GM11168 (cell line): ENCODE results near the gene EMP2.

Experiments
- in situ Hi-C: fragments of 300-500 bp; cut with MboI; formaldehyde crosslinking; loops from one replicate; pipeline ENCODE4 v1.12.0; 2022; ENCODE audit warnings: low sequenced_read_pairs; ENCODE audit not compliant: unreplicated experiment

EMP2 gene

DNA sequence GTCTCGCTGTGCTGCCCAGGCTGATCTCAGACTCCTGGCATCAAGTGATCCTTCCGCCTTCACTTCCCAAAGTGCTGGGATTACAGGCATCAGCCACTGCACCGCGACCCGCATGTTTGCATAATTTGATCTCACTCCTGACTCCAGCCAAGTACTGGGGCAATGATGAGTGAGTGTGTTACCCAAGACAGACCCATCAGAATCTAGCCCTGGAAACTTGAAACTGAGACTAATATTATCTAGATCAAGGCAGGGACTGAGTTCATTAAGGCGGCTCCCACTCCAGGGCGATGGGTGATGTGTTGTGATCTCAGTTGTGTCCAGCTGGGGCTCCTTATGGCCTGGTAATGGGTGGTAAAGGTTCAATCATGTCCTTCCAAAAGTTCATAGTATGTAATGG is 53.4 kb downstream of the EMP2 start:
- in situ Hi-C loops = loop anchor here (10.0 kb wide), 1 partner anchor 398 kb away; no protein-coding TSS in a partner anchor

DNA sequence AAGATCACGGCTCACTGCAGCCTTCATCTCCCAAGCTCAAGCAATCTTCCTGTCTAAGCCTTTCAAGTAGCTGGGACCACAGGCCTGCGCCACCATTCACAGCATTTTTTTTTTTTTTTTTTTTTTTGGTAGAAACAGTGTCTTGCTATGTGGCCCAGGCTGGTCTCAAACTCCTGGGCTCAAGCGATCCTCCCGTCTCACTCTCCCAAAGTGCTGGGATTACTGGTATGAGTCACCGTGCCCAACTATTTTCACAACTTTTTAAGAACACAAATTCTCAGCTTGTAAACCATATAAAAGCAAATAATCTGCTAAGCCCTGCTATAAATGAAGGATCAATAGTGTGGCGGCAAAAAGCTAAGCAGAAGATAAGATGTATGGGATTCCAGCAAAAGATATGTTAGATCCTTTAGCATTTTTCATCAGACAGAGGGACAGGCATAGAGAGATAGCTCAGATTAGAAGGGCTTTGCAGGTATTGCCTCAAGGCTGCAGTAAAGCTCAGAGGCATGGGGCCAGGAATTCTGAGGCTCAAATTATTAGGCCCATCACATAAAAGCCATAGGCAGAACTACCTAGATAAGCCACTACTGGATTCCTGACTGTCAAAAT is 55.1 kb downstream of the EMP2 start:
- in situ Hi-C loops = loop anchor here (10.0 kb wide), 1 partner anchor 399 kb away; no protein-coding TSS in a partner anchor

DNA sequence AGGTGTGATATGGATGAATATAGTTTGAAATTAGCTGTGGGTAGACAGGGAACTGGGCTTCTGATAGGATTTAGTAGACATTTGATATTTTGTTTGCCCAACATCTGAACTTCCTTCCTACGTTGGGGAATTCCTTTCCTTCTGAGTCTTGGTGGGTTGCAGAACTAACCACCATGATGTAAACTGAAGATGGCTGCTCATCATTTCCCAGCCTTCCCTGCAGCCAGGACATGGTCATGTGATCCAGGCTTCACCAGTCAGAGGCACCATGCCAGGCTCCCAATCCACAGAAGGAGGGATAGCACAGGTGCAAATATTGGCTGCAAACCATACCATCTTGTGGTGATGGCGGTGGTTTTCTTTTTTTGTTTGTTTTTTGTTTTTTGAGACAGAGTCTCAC is 57.4 kb downstream of the EMP2 start:
- in situ Hi-C loops = loop anchor here (10.0 kb wide), 1 partner anchor 402 kb away; no protein-coding TSS in a partner anchor

DNA sequence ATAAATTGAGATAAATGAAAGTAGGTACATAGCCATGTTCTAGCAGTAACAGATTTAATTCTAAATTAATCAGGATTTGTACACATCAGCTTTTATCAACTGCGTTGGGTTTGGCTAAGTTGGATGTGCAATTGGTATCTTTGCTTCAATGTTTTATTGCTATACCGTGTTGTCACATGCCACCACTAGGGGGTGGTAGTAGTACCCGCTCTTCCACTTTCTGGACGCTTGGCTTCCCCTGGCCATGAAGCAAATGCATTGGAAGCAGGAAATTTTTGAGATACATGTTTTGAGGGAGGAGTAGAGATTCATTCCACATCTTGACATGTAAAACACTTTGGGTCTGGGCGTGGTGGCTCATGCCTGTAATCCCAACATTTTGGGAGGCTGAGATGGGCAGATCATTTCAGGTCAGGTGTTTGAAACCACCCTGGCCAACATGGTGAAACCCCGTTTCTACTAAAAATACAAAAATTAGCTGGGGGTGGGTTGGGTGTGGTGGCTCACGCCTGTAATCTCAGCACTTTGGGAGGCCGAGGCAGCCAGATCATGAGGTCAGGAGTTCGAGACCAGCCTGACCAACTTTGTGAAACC is 58.6 kb downstream of the EMP2 start:
- in situ Hi-C loops = loop anchor here (10.0 kb wide), 1 partner anchor 403 kb away; no protein-coding TSS in a partner anchor

DNA sequence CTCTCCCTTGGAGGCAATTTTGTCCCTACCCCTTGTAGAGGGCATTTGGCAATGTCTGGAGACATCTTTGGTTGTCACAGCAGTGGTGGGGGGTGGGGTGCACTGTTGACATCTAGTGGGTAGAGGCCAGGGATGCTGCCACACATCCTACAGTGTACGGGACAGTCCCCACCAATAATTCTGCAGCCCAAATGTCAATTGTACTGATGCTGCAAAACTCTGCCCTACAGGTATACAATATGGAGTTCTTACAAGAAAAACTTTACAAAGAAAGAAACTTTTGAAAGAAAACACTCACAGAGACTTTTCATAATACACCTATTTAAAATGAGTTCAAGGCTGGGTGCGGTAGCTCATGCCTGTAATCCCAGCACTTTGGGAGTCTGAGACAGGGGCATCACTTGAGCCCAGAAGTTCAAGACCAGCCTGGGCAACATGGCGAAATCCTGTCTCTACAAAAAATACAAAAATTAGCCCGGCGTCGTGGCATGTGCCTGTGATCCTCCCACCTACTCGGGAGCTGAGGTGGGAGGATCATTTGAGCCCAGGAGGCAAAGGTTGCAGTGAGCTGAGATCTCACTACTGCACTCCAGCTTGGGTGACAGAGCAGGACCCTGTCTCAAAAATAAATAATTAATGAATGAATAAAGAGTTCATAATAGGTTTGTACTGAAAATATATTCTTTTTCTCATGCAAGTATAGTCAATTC is 59.4 kb downstream of the EMP2 start:
- in situ Hi-C loops = loop anchor here (10.0 kb wide), 1 partner anchor 404 kb away; no protein-coding TSS in a partner anchor

DNA sequence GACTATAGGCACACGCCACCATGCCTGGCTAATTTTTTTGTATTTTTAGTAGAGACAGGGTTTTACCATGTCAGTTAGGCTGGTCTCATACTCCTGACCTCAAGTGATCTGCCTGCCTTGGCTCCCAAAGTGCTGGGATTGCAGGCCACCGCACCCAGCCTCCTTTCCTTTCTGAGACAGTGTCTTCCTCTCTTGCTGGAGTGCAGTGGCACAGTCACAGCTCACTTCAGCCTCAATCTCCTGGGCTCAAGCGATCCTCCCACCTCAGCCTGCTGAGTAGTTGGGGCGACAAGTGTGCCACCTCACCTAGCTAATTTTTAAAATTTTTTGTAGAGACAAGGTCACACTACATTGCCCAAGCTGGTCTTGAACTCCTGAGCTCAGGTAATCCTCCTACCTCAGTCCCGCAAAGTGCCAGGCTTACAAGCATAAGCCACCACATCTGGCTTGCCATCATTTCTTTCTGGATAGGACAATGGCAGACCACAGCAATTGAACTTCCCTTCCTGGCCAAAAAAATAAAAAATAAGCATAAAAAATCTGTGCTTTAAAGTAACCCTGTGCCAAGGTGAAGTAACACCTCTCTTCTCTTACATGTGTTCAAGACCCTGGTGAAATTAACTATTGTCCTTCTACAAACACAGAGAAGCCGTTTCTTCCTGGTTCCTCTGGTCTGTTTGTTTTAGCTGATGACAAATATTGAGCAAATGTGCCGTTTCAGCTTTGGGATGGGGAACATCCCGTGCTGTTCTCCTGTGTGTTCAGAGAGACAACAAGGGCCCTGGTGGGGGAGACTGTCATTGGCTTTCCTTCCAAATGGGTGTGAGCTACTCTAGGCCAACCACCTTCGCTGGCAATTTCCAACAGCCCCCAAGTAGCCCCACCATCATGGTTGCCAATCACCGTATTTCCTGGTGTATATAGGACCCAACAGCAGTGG is 60.2 kb downstream of the EMP2 start:
- in situ Hi-C loops = loop anchor here (5.0 to 10.0 kb wide), 3 partner anchors 208 to 405 kb away; no protein-coding TSS in a partner anchor

DNA sequence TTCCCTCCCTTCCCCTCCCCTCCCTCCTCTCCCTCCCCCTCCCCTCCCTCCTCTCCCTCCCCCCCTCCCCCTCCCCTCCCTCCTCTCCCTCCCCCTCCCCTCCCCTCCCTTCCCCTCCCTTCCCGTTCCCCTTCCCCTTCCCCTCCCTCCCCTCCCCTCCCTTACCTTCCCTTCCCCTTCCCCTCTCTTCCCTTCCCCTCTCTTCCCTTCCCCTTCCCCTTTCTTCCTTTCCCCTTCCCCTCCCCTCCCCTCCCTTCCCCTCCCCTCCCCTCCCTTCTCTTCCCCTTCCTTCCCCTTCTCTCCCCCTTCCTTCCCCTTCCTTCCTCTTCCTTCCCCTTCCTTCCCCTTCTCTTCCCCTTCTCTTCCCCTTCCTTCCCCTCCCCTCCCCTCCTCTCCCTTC is 61.1 kb downstream of the EMP2 start:
- in situ Hi-C loops = loop anchor here (5.0 kb wide), 2 partner anchors 207 to 218 kb away; no protein-coding TSS in a partner anchor

GRCh38 chr16:10518479-10519041 is 61.8 kb downstream of the EMP2 start:
- in situ Hi-C loops = loop anchor here (5.0 kb wide), 2 partner anchors 206 to 219 kb away; no protein-coding TSS in a partner anchor

GRCh38 chr16:10517868-10518267 is 62.5 kb downstream of the EMP2 start:
- in situ Hi-C loops = loop anchor here (5.0 kb wide), 2 partner anchors 206 to 219 kb away; no protein-coding TSS in a partner anchor

DNA sequence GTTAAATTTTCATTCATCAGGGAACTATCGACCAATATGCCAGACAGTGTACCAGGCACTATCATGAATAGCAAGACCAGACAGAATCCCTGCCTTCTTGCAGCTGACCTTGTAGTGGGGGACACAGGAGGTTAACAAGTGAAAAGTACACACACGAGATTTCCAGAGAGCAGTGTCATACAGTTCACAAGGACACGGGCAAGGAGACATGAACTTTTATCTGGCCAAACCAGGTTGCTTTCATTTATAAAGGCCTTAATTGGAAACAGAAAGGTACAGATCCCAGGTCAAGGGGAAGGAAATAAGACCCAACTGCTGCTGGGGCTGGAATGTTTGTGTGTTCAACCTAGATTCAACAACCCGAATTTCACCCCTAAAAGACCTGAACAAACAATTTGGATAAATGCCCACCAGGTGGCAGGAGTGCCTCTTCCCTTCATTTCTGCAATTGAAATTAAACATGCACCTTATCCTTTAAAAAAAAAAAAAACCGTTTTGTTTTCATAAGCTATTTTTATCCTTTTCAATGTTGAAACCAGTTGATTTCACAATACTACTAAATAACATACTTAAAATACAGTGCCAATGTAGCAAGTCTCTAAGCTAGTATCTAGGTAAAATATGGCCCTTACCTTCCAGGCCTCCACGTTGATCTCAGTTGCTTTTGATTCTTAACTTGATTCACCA is 65.9 kb downstream of the EMP2 start:
- in situ Hi-C loops = loop anchor here (5.0 kb wide), 2 partner anchors 202 to 223 kb away; no protein-coding TSS in a partner anchor

DNA sequence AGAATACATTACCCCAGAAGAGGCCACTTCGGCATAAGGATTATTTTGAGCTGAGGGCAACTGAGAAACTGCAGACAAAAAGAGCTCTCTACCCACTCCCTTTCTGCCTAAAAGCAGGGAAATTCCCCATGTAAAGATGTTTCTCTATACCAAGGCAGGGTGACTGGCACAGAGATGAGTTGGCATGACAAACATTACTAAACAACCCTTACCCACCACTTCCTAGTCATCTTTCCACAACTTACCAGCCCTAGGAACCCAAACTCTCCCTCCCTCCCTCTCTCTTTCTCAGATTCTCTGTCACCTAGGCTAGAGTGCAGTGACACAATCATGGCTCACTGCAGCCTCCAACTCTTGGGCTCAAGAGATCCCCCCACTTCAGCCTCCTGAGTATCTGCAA is 68.6 kb downstream of the EMP2 start:
- in situ Hi-C loops = no loop called here

DNA sequence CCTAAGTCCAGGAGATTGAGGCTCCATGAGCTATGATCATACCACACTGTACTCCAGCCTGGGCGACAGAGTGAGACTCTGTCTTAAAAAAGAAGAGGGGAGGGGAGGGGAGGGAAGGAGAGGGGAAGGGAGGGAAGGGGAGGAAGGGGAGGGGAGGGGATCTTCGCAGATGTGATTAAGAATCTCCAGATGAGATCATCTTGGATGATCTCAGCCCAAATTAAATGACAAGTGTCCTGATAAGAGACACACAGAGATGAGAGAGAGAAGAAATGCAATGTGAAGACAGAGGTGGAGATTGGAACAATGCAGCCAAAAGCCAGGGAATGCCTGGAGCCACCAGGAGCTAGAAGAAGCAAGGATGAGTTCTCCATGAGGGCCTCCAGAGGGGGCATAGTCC is 70.1 kb downstream of the EMP2 start:
- in situ Hi-C loops = no loop called here

GRCh38 chr16:10509534-10510025 is 70.8 kb downstream of the EMP2 start:
- in situ Hi-C loops = loop anchor here (5.0 kb wide), 1 partner anchor 252 kb away; no protein-coding TSS in a partner anchor

GRCh38 chr16:10505286-10505685 is 75.1 kb downstream of the EMP2 start:
- in situ Hi-C loops = loop anchor here (5.0 kb wide), 1 partner anchor 248 kb away; no protein-coding TSS in a partner anchor

DNA sequence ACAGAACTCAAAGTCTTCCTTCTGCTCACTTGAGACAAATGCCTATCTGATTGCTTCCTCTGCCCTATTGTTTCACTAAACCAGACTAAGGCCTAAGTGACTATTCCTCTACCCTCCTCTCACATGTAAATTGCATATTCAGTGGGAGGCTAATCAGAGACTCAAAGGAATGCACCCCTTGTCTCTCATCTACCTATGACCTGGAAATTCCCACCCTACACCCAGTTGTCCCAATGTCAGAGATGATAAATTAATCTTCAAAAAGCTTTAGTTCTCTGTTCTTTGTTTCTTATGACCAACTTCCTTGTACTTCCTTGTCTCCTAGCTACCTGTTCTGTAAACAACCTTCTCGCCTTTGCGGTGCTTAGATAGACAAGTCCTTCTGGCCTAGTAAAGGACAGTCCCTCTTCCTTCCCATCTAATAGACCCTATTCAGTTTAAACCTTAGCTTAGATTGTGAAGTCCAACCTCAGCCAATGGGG is 76.0 kb downstream of the EMP2 start:
- in situ Hi-C loops = no loop called here

- in situ Hi-C loops = no loop called here
Observed at GRCh38 chr16:10502776-10503175, 77.6 kb downstream of the EMP2 start.

- in situ Hi-C loops = no loop called here
Observed at GRCh38 chr16:10501016-10501607, 79.3 kb downstream of the EMP2 start.

GRCh38 chr16:10500582-10500981 is 79.8 kb downstream of the EMP2 start:
- in situ Hi-C loops = no loop called here
